Calu3 (cell line): ENCODE measurements around the gene MCAM. TPM values are rescaled to one million over a fixed set of nuclear protein-coding genes. Genes with fewer than 3 reads are reported as not detected.

Experiments
- BruUV-seq: library from RNA; stranded (reverse); fragments of 400-500 nt; replicated peaks from 2 replicates; lab custom pipeline; 2021; lab: Mats Ljungman, UMichigan
- CTCF ChIA-PET: fragments of 300-600 bp; sonication (Branson Sonifier 250); formaldehyde crosslinking; loops from one replicate; lab custom pipeline; 2022; ENCODE audit warnings: antibody characterized with exemption; lab: Charles Lee
- DNase-seq: peaks from one replicate; pipeline ENCODE4 v3.0.0; 2022
- H3K27ac Mint-ChIP-seq: one replicate; pipeline ENCODE4 v1.8.0; 2022; ENCODE audit warnings: mixed read lengths; ENCODE audit not compliant: unreplicated experiment
- H3K27me3 Mint-ChIP-seq: one replicate; pipeline ENCODE4 v1.8.0; 2022; ENCODE audit warnings: mixed read lengths; ENCODE audit not compliant: unreplicated experiment
- H3K36me3 Mint-ChIP-seq: one replicate; pipeline ENCODE4 v1.8.0; 2022; ENCODE audit warnings: mild to moderate bottlenecking, moderate library complexity, mixed read lengths; ENCODE audit not compliant: insufficient read depth, unreplicated experiment
- H3K4me1 Mint-ChIP-seq: one replicate; pipeline ENCODE4 v1.8.0; 2022; ENCODE audit warnings: mild to moderate bottlenecking, low read depth, mixed read lengths; ENCODE audit not compliant: unreplicated experiment
- H3K4me3 Mint-ChIP-seq: one replicate; pipeline ENCODE4 v1.8.0; 2022; ENCODE audit warnings: mild to moderate bottlenecking, low read depth, moderate library complexity, mixed read lengths; ENCODE audit not compliant: unreplicated experiment
- H3K9me3 Mint-ChIP-seq: one replicate; pipeline ENCODE4 v1.8.0; 2022; ENCODE audit warnings: low read depth, mixed read lengths; ENCODE audit not compliant: unreplicated experiment
- CTCF ChIP-seq: fragments of 200-600 bp; IDR thresholded peaks from one replicate; pipeline ENCODE4 v1.8.0; 2022; ENCODE audit warnings: antibody characterized with exemption; ENCODE audit not compliant: unreplicated experiment
- intact Hi-C: fragments of 100-400 bp; cut with micrococcal nuclease; formaldehyde crosslinking; loops from one replicate; pipeline ENCODE4 v1.10.0; 2022; ENCODE audit not compliant: unreplicated experiment
- microRNA-seq: library from miRNA; unstranded; fragments of <30 nt; microRNA quantifications from one replicate; pipeline ENCODE4 v1.2.0, GENCODE V29; 2022
- total RNA-seq: library from RNA; stranded (reverse); gene quantifications from 2 replicates; pipeline ENCODE4 v1.2.3, GENCODE V29; 2022

Gene MCAM
- total RNA-seq, 1 experiment from 2014 or later, result 25.1 TPM

- H3K9me3 Mint-ChIP-seq, result no peaks in the 10 kb centered on the region
- no peak overlapping the region for H3K27ac Mint-ChIP-seq
- BruUV-seq, result no TSS peak
- no peak overlapping the region for H3K4me3 Mint-ChIP-seq
- H3K4me1 Mint-ChIP-seq, result no peaks in the 10 kb centered on the region
- no peaks in the 10 kb centered on the region for H3K27me3 Mint-ChIP-seq
- TF ChIP-seq CTCF, result no peak
- H3K36me3 Mint-ChIP-seq, result no peaks in the 10 kb centered on the region
- intact Hi-C loops, result no loop called here
- no peak for DNase-seq
- CTCF ChIA-PET, result no interaction called here
Measured at GRCh38 chr11:119258983-119259382, 57.9 kb downstream of the MCAM start.

Small RNAs within 50 kb of the gene (microRNA-seq; reads per million reads assigned to microRNA genes)
- gene MIR6756, result not detected

Other genes starting within 250 kb of the MCAM start
- 15.1 and 15.8 TPM in 2 replicates for gene VPS11, start 249.3 kb downstream of the MCAM start, total RNA-seq
- gene HMBS, start 232.2 kb downstream of the MCAM start, total RNA-seq, result 35.2 and 39.6 TPM in 2 replicates
- gene DPAGT1, start 215.3 kb downstream of the MCAM start, total RNA-seq, result 46.7 and 47.6 TPM in 2 replicates
- 7.8 and 9.5 TPM in 2 replicates for gene C2CD2L, start 209.8 kb downstream of the MCAM start, total RNA-seq
- gene HINFP, start 195.6 kb downstream of the MCAM start, total RNA-seq, result 21.8 and 22.6 TPM in 2 replicates
- gene ABCG4, start 168.1 kb downstream of the MCAM start, total RNA-seq, result not detected in 2 replicates
- 5.5 and 6.7 TPM in 2 replicates for gene NLRX1, start 148.4 kb downstream of the MCAM start, total RNA-seq
- 0.15 TPM in 1 of 2 replicates, not detected in the other for gene NHERF4, start 131.7 kb downstream of the MCAM start, total RNA-seq
- gene CBL, start 110.8 kb downstream of the MCAM start, total RNA-seq, result 14.2 and 15.9 TPM in 2 replicates
- gene RNF26, start 17.4 kb upstream of the MCAM start, total RNA-seq, result 31.8 and 35.0 TPM in 2 replicates
- not detected in 2 replicates for gene C1QTNF5, start 23.8 kb upstream of the MCAM start, total RNA-seq
- gene MFRP, start 29.6 kb upstream of the MCAM start, total RNA-seq, result not detected in 2 replicates
- 1.1 TPM in 2 replicates for gene USP2, start 64.6 kb upstream of the MCAM start, total RNA-seq
- not detected in 2 replicates for gene THY1, start 106.0 kb upstream of the MCAM start, total RNA-seq